ENCODE results near the gene EPHA4. TPM values are rescaled to one million over a fixed set of nuclear protein-coding genes. Genes with fewer than 3 reads are reported as not detected.

Gene EPHA4
- total and polyA plus RNA-seq, 2 donors (not counting 1 experiment from before 2014, with no cell fraction given), result 10.7 to 54.9 TPM

GRCh38 chr2:221568299-221568698, 3.8 kb downstream of the EPHA4 start:
- Histone ChIP-seq H3K9ac (ENCODE audit: low read length) (no peak overlapping the region), H4K20me1 (ENCODE audit: control insufficient read depth, insufficient read depth, low read length, poor library complexity, severe bottlenecking) (no peaks in the 10 kb centered on the region), H3K36me3 (replicated peaks in 1 of 2; ENCODE audit: control extremely low read depth in 1 of 2, control insufficient read depth in 1 of 2, extremely low read depth in 1 of 2, insufficient read depth in 2 of 2, low read length in 1 of 2) (no peaks in the 10 kb centered on the region), H3K27ac (ENCODE audit: low read length in 2 of 2) (no peak overlapping the region), H3K4me1 (ENCODE audit: control insufficient read depth in 2 of 2, insufficient read depth in 2 of 2, low read length in 2 of 2) (peaks cover 13 to 35% of the 10 kb centered on the region in 2 donors), H2AFZ (ENCODE audit: insufficient read depth, low read depth, low read length, poor library complexity, severe bottlenecking) (no peak overlapping the region), H3K4me3 (ENCODE audit: control extremely low read depth in 1 of 5, extremely low read depth in 1 of 5, insufficient read depth in 1 of 5, low read depth in 2 of 5, low read length in 4 of 5) (no peak overlapping the region), H3K9me3 (ENCODE audit: control extremely low read depth in 1 of 3, control insufficient read depth in 2 of 3, insufficient read depth in 1 of 3, low read length in 2 of 3) (no peaks in the 10 kb centered on the region), H3K27me3 (replicated peaks in 1 of 4; ENCODE audit: control extremely low read depth in 1 of 4, control insufficient read depth in 3 of 4, insufficient read depth in 4 of 4, low read length in 3 of 4) (peaks cover 0 to 25% (median 10%) of the 10 kb centered on the region in 4 experiments), H3K4me2 (replicated peaks; ENCODE audit: low read depth, low read length, poor library complexity, severe bottlenecking) (no peak overlapping the region), H3K79me2 (ENCODE audit: control insufficient read depth, insufficient read depth, low read length) (peaks cover 27% of the 10 kb centered on the region)
- Mint-ChIP-seq H3K4me1 (peaks cover 37% of the 10 kb centered on the region), H3K4me3 (no peak overlapping the region), H3K27me3 (peaks cover 21% of the 10 kb centered on the region), H3K9me3 (ENCODE audit: insufficient read depth) (no peaks in the 10 kb centered on the region), H3K27ac (no peak overlapping the region)
- ATAC-seq (ENCODE audit: low read depth), result no peak
- DNase-seq, result no peak
- intact Hi-C loops (cut with micrococcal nuclease), result no loop called here
- POLR2A ChIA-PET, result no interaction called here
- TF ChIP-seq, protein P1, sequence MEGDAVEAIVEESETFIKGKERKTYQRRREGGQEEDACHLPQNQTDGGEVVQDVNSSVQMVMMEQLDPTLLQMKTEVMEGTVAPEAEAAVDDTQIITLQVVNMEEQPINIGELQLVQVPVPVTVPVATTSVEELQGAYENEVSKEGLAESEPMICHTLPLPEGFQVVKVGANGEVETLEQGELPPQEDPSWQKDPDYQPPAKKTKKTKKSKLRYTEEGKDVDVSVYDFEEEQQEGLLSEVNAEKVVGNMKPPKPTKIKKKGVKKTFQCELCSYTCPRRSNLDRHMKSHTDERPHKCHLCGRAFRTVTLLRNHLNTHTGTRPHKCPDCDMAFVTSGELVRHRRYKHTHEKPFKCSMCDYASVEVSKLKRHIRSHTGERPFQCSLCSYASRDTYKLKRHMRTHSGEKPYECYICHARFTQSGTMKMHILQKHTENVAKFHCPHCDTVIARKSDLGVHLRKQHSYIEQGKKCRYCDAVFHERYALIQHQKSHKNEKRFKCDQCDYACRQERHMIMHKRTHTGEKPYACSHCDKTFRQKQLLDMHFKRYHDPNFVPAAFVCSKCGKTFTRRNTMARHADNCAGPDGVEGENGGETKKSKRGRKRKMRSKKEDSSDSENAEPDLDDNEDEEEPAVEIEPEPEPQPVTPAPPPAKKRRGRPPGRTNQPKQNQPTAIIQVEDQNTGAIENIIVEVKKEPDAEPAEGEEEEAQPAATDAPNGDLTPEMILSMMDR (IDR thresholded peaks at IDR 0.05), result no peak
- no peak for TF ChIP-seq EZH2 (IDR thresholded peaks at IDR 0.05; ENCODE audit: borderline replicate concordance, insufficient read depth, low read depth, low read length, poor library complexity, severe bottlenecking)
- WGBS (ENCODE audit: insufficient coverage), result 93% methylated on average over 2 of the region's 3 CpGs
- CTCF ChIA-PET, result no interaction called here

DNA sequence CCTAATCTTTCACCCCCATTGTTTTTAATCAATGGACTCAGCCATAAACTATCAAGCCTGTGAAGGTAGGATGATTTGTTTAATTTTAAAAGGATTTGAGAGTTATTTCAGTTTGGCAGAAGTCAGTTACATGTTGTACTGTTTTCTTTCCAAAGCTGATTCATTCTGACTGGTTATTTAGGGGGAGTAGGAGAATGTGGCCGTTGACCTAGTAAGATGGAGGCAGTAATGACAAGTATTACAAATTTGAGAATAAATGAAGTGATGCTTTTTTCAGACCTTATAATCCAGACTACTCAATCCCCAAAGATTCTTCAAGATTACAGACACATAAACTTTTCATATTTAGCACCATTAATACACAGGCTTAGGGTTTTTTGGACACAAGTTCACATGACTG, 4.3 kb downstream of the EPHA4 start:
- Mint-ChIP-seq H3K27ac (no peak overlapping the region), H3K4me1 (peaks cover 38% of the 10 kb centered on the region), H3K9me3 (ENCODE audit: insufficient read depth) (no peaks in the 10 kb centered on the region), H3K27me3 (peaks cover 21% of the 10 kb centered on the region), H3K4me3 (no peak overlapping the region)
- no peak for TF ChIP-seq EZH2 (IDR thresholded peaks at IDR 0.05; ENCODE audit: borderline replicate concordance, insufficient read depth, low read depth, low read length, poor library complexity, severe bottlenecking)
- TF ChIP-seq, protein P1 (IDR thresholded peaks at IDR 0.05), result no peak
- Histone ChIP-seq H2AFZ (ENCODE audit: insufficient read depth, low read depth, low read length, poor library complexity, severe bottlenecking) (no peak overlapping the region), H3K9me3 (ENCODE audit: control extremely low read depth in 1 of 3, control insufficient read depth in 2 of 3, insufficient read depth in 1 of 3, low read length in 2 of 3) (no peaks in the 10 kb centered on the region), H3K4me2 (replicated peaks; ENCODE audit: low read depth, low read length, poor library complexity, severe bottlenecking) (no peak overlapping the region), H3K4me1 (ENCODE audit: control insufficient read depth in 2 of 2, insufficient read depth in 2 of 2, low read length in 2 of 2) (peaks cover 13 to 33% of the 10 kb centered on the region in 2 donors), H3K36me3 (replicated peaks in 1 of 2; ENCODE audit: control extremely low read depth in 1 of 2, control insufficient read depth in 1 of 2, extremely low read depth in 1 of 2, insufficient read depth in 2 of 2, low read length in 1 of 2) (no peaks in the 10 kb centered on the region), H3K79me2 (ENCODE audit: control insufficient read depth, insufficient read depth, low read length) (peaks cover 27% of the 10 kb centered on the region), H4K20me1 (ENCODE audit: control insufficient read depth, insufficient read depth, low read length, poor library complexity, severe bottlenecking) (no peaks in the 10 kb centered on the region), H3K9ac (ENCODE audit: low read length) (no peak overlapping the region), H3K27me3 (replicated peaks in 1 of 4; ENCODE audit: control extremely low read depth in 1 of 4, control insufficient read depth in 3 of 4, insufficient read depth in 4 of 4, low read length in 3 of 4) (peaks cover 0 to 25% (median 10%) of the 10 kb centered on the region in 4 experiments), H3K4me3 (ENCODE audit: control extremely low read depth in 1 of 5, extremely low read depth in 1 of 5, insufficient read depth in 1 of 5, low read depth in 2 of 5, low read length in 4 of 5) (no peak overlapping the region), H3K27ac (ENCODE audit: low read length in 2 of 2) (no peak overlapping the region)
- ChIA-PET POLR2A (no interaction called here), CTCF (no interaction called here)
- WGBS (ENCODE audit: insufficient coverage), result no CpG with 5 or more reads among the region's 1 CpG
- DNase-seq (no peak), ATAC-seq (ENCODE audit: low read depth) (no peak)
- intact Hi-C loops (cut with micrococcal nuclease), result no loop called here
